Posterior cingulate gyrus (tissue), 11 donors: ENCODE measurements around the gene DGLUCY.
"Not testable (repeated sequence)": the region's sequence is repeated elsewhere in the genome, so short reads cannot be mapped to it uniquely, and the experiment has no call there.

ENCODE experiments used
- DNase-seq, 10 donors: peaks; one replicate each; pipeline versions ENCODE4 v3.0.0 to v3.0.0-alpha.2; 2020 to 2021; ENCODE audit warnings: mixed read lengths in 3 of 10
- intact Hi-C: fragments of 100-400 bp; cut with DNase I; formaldehyde crosslinking; loops from one replicate; pipeline ENCODE4 v1.15.1; 2023

The DGLUCY gene

GRCh38 chr14:91249841-91250616 is 136.2 kb downstream of the DGLUCY start:
- intact Hi-C loops, result no loop called here
- DNase-seq, result peak in 2 of 10 donors; percentile 46 to 53

- peak in 1 of 10 donors; percentile 46 for DNase-seq
- intact Hi-C loops, result no loop called here
Observed at GRCh38 chr14:91250912-91251311, 137.0 kb downstream of the DGLUCY start.

GRCh38 chr14:91252871-91253794 is 139.3 kb downstream of the DGLUCY start:
- intact Hi-C loops, result no loop called here
- peak in 2 of 10 donors; percentile 50 to 88 for DNase-seq

- DNase-seq, result no peak
- intact Hi-C loops, result no loop called here
Observed at GRCh38 chr14:91253795-91254323, 140.0 kb downstream of the DGLUCY start.

GRCh38 chr14:91254461-91254860 is 140.6 kb downstream of the DGLUCY start:
- intact Hi-C loops, result no loop called here
- no peak for DNase-seq

- intact Hi-C loops, result no loop called here
- DNase-seq, result no peak
Observed at GRCh38 chr14:91255026-91255695, 141.3 kb downstream of the DGLUCY start.

GRCh38 chr14:91256661-91257060 is 142.8 kb downstream of the DGLUCY start:
- DNase-seq, result no peak
- intact Hi-C loops, result no loop called here

GRCh38 chr14:91257328-91258010 is 143.6 kb downstream of the DGLUCY start:
- intact Hi-C loops, result no loop called here
- DNase-seq, result no peak

GRCh38 chr14:91258011-91258618 is 144.2 kb downstream of the DGLUCY start:
- intact Hi-C loops, result no loop called here
- no peak for DNase-seq

GRCh38 chr14:91258876-91259275 is 145.0 kb downstream of the DGLUCY start:
- intact Hi-C loops, result no loop called here
- no peak for DNase-seq

GRCh38 chr14:91261115-91261514 is 147.2 kb downstream of the DGLUCY start:
- peak in 1 of 10 donors; percentile 12 for DNase-seq
- intact Hi-C loops, result no loop called here

- DNase-seq, result peak in 1 of 10 donors; percentile 18
- intact Hi-C loops, result no loop called here
Observed at GRCh38 chr14:91261986-91262549, 148.2 kb downstream of the DGLUCY start.

- intact Hi-C loops, result no loop called here
- peak in 2 of 10 donors; percentile 9 to 16 for DNase-seq
Observed at GRCh38 chr14:91263329-91263728, 149.5 kb downstream of the DGLUCY start.

- intact Hi-C loops, result no loop called here
- DNase-seq, result peak in 1 of 10 donors; percentile 84
Observed at GRCh38 chr14:91264151-91265150, 150.6 kb downstream of the DGLUCY start.

- DNase-seq, result peak in 1 of 10 donors; percentile 12
- intact Hi-C loops, result no loop called here
Observed at GRCh38 chr14:91265404-91265803, 151.5 kb downstream of the DGLUCY start.

GRCh38 chr14:91266276-91266675 is 152.4 kb downstream of the DGLUCY start:
- DNase-seq, result peak in 2 of 10 donors; percentile 52 to 72
- intact Hi-C loops, result not testable (repeated sequence)

- intact Hi-C loops, result no loop called here
- DNase-seq, result peak in 1 of 10 donors; percentile 3
Observed at GRCh38 chr14:91267965-91268437, 154.1 kb downstream of the DGLUCY start.
